Prostate gland (tissue), 2 donors: ENCODE results near the gene MORC2. TPM values are rescaled to one million over a fixed set of nuclear protein-coding genes. Genes with fewer than 3 reads are reported as not detected.

Experiments used
- DNase-seq: peaks from one replicate; pipeline ENCODE4 v3.0.0-alpha.2; 2019; ENCODE audit warnings: low spot score
- H3K27ac ChIP-seq, 2 donors: fragments of 200-600 bp; sonication (generic); 2 replicates each; pipeline ENCODE4 v1.5.1; 2017 to 2019
- H3K27me3 ChIP-seq: fragments of 200-600 bp; sonication (generic); replicated peaks from 2 replicates; pipeline ENCODE4 v1.5.1; 2019; ENCODE audit not compliant: insufficient read depth
- H3K36me3 ChIP-seq, 2 donors: fragments of 200-600 bp; sonication (generic); 1 replicate in 1 of 2; 2 replicates in 1 of 2; pipeline versions ENCODE4 v1.5.1 to v1.8.1; 2017 to 2019
- H3K4me1 ChIP-seq: fragments of 200-600 bp; sonication (generic); replicated peaks from 2 replicates; pipeline ENCODE4 v1.5.1; 2019
- H3K4me3 ChIP-seq, 2 donors: fragments of 200-600 bp; sonication (generic); 2 replicates each; pipeline ENCODE4 v1.5.1; 2017 to 2019
- H3K9me3 ChIP-seq: fragments of 200-600 bp; sonication (generic); 2 replicates; pipeline ENCODE4 v1.5.1; 2017
- CTCF ChIP-seq, 4 experiments: fragments of 200-600 bp in 2 of 4; fragments of 450-650 bp in 2 of 4; sonication (generic) in 2 of 4; IDR thresholded peaks; 1 replicate in 3 of 4; 2 replicates in 1 of 4; pipeline ENCODE4 v1.5.1; 2016 to 2019; ENCODE audit warnings: antibody characterized with exemption in 4 of 4, mild to moderate bottlenecking in 2 of 4, moderate library complexity in 2 of 4
- POLR2A ChIP-seq: fragments of 450-650 bp; IDR thresholded peaks from one replicate; pipeline ENCODE4 v1.6.1; 2016; ENCODE audit warnings: antibody characterized with exemption, mild to moderate bottlenecking
- POLR2AphosphoS5 ChIP-seq: sonication (generic); formaldehyde crosslinking; IDR thresholded peaks from one replicate; pipeline ENCODE4 v1.6.1; 2017; ENCODE audit warnings: antibody characterized with exemption
- WGBS: methylation state at CpG from one replicate; pipeline ENCODE4 v1.1.5; 2018; 5-methylcytosine and 5-hydroxymethylcytosine counted together
- intact Hi-C: fragments of 100-400 bp; cut with DNase I; formaldehyde crosslinking; loops from one replicate; pipeline ENCODE4 v1.14.2; 2022
- total RNA-seq, 2 donors: library from RNA; depleted of rRNA; stranded (reverse); fragments of >200 nt; gene quantifications; one replicate each; pipeline ENCODE4 v1.1.0, GENCODE V29; 2016

Gene MORC2
- total RNA-seq, 2 donors from 2014 or later = 19.7 to 74.8 TPM

DNA sequence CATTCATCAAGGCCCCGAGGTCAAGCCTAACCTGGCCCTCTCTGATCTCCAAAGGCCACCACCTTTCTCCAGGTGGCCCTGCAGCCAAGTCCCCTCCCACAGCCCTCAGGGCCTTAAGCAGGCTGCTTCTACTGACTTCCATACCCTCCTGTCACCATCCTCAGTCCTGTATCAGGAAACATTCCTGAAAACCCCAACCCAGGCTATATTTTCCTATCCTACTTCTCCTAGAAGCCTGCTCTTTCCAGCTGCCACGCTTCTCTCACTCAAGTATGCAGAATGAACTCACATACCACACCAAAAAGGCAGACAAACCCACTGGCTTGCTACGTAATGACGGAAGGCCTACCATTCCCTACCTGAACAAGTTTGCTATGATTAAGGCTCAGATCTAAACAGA, 23.6 kb downstream of the MORC2 start:
- no peak for TF ChIP-seq POLR2A
- no peak for TF ChIP-seq CTCF (IDR thresholded peaks at IDR 0.05)
- TF ChIP-seq POLR2AphosphoS5 = no peak
- H3K4me3 ChIP-seq = no peak overlapping the region
- H3K9me3 ChIP-seq = no peaks in the 10 kb centered on the region
- 96% methylated on average over 4 of the region's 4 CpGs for WGBS
- intact Hi-C loops = loop anchor here (5.0 to 10.0 kb wide), 3 partner anchors 90 to 280 kb away; no protein-coding TSS in a partner anchor
- H3K4me1 ChIP-seq = no peaks in the 10 kb centered on the region
- H3K36me3 ChIP-seq = peaks cover 15 to 24% of the 10 kb centered on the region in 2 donors
- DNase-seq = no peak
- H3K27ac ChIP-seq = no peak overlapping the region
- H3K27me3 ChIP-seq = no peaks in the 10 kb centered on the region

DNA sequence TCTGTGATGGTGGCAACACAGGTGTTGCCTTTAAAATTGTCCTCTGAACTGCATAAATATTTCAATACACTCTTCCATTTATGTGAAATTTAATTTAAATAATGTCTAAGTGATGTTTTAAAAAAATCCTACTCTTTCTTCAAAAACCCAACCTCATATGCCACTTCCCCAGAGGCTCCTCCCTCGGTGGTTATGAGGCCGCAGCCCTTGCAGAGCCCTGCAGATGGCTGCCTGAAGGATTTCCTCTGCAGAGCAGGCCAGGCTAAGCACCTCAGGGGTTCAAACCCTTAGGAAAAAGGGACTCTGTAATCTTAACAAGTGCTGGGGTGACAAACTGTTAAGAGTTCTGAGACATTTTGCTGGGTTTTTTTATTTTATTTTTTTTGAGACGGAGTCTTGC, 25.2 kb downstream of the MORC2 start:
- H3K27me3 ChIP-seq = no peaks in the 10 kb centered on the region
- TF ChIP-seq POLR2A (no peak), CTCF (IDR thresholded peaks at IDR 0.05) (no peak), POLR2AphosphoS5 (no peak)
- no peaks in the 10 kb centered on the region for H3K4me1 ChIP-seq
- WGBS = 86% methylated on average over 3 of the region's 3 CpGs
- peaks cover 15 to 24% of the 10 kb centered on the region in 2 donors for H3K36me3 ChIP-seq
- no peak overlapping the region for H3K4me3 ChIP-seq
- DNase-seq = no peak
- no peak overlapping the region for H3K27ac ChIP-seq
- H3K9me3 ChIP-seq = no peaks in the 10 kb centered on the region
- intact Hi-C loops = loop anchor here (10.0 kb wide), 2 partner anchors 91 to 281 kb away; no protein-coding TSS in a partner anchor

- TF ChIP-seq POLR2AphosphoS5 (no peak), POLR2A (no peak), CTCF (IDR thresholded peaks at IDR 0.05) (no peak)
- intact Hi-C loops = loop anchor here (10.0 kb wide), 2 partner anchors 93 to 283 kb away; no protein-coding TSS in a partner anchor
- no peak overlapping the region for H3K27ac ChIP-seq
- H3K36me3 ChIP-seq = peaks cover 24% of the 10 kb centered on the region in 2 donors
- no peak for DNase-seq
- H3K27me3 ChIP-seq = no peaks in the 10 kb centered on the region
- no peaks in the 10 kb centered on the region for H3K4me1 ChIP-seq
- WGBS = 97% methylated on average over 11 of the region's 11 CpGs
- H3K9me3 ChIP-seq = no peaks in the 10 kb centered on the region
- no peak overlapping the region for H3K4me3 ChIP-seq
These were observed 27.2 kb downstream of the MORC2 start for GRCh38 chr22:30941363-30941740.

- Histone ChIP-seq H3K27ac (no peak overlapping the region), H3K36me3 (peaks cover 24% of the 10 kb centered on the region in 2 donors), H3K27me3 (no peaks in the 10 kb centered on the region), H3K4me1 (no peaks in the 10 kb centered on the region), H3K4me3 (no peak overlapping the region), H3K9me3 (no peaks in the 10 kb centered on the region)
- WGBS = 93% methylated on average over 7 of the region's 7 CpGs
- intact Hi-C loops = loop anchor here (10.0 kb wide), 2 partner anchors 94 to 284 kb away; no protein-coding TSS in a partner anchor
- no peak for DNase-seq
- TF ChIP-seq POLR2AphosphoS5 = no peak
- TF ChIP-seq POLR2A = no peak
- no peak for TF ChIP-seq CTCF (IDR thresholded peaks at IDR 0.05)
These were observed 27.8 kb downstream of the MORC2 start for GRCh38 chr22:30940685-30941362.

DNA sequence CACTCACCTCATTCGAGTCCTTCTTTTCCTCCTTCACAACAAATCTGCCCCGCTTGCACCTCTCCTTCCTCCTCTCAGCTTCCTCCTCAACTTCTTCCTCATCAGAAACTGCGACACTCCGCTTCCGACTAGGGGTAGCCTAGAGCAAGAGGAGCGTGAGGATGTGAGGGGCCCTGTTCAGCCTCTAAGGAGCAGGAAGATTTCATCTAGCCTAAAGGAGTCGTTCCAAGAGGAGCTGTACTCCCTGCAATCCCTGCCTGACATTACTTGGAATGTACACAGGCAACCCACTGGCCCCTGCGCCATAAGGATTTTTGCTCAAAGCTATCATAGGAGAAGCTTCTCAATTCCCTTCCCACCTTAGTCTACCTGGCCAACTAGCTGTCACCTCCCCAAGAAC, 34.5 kb downstream of the MORC2 start:
- Histone ChIP-seq H3K4me1 (no peaks in the 10 kb centered on the region), H3K4me3 (no peak overlapping the region), H3K36me3 (peaks cover 29 to 39% of the 10 kb centered on the region in 2 donors), H3K9me3 (no peaks in the 10 kb centered on the region), H3K27me3 (no peaks in the 10 kb centered on the region), H3K27ac (no peak overlapping the region)
- intact Hi-C loops = no loop called here
- TF ChIP-seq CTCF (IDR thresholded peaks at IDR 0.05) = no peak
- no peak for TF ChIP-seq POLR2A
- TF ChIP-seq POLR2AphosphoS5 = no peak
- 94% methylated on average over 8 of the region's 8 CpGs for WGBS
- no peak for DNase-seq
